DMS53 (cell line): ENCODE measurements around the gene UGT1A3.
A peak's percentile ranks its signal among the peaks of the same experiment; 100 is the strongest.
"Not testable (repeated sequence)": the region's sequence is repeated elsewhere in the genome, so short reads cannot be mapped to it uniquely, and the experiment has no call there.

Source experiments
- DNase-seq: peaks from one replicate; lab custom pipeline; 2025; lab: John Stamatoyannopoulos, UW

UGT1A3 gene

DNA sequence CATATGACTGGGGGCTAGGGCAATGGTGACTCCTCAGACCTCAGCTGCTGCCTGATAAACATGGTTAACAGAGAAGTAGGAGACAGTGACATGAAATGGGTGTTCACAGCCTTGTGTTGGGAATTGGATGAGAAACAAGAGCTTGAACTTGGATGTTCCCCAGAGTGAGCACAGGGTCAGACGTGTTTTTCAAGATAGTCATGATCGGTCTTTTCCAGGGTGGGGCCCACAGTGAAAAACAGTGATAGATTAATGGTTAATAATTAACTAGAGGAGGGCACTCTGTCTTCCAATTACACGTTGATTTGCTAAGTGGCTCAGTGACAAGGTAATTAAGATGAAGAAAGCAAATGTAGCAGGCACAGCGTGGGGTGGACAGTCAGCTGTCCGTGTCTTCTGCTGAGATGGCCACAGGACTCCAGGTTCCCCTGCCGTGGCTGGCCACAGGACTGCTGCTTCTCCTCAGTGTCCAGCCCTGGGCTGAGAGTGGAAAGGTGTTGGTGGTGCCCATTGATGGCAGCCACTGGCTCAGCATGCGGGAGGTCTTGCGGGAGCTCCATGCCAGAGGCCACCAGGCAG is at the start of gene UGT1A3:
UGT1A3 (plus strand) TSS at position 320 of the 579 bp plus-strand sequence; CDS start at position 405, 85 bp downstream.
- DNase-seq, result no peak

DNA sequence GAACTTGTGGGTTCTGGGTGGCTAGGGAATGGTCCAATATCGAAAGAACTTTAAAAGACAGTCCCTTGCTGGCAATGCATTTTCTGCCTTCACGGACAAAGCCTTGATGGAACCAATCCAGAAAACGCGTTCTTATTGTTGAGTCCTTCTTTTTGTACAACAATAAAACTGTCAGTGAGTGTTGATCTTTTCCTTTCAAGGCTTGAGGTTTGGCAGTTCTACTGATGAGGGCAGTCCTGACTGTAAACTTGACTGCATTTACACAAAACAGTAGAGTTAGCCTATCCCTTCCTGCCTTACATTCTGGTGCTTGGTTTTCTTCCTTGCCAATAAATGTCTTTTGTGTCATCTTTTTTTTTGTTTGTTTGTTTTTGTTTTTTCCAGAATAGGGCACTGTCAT is 49.6 kb upstream of the UGT1A3 start:
- no peak for DNase-seq

DNA sequence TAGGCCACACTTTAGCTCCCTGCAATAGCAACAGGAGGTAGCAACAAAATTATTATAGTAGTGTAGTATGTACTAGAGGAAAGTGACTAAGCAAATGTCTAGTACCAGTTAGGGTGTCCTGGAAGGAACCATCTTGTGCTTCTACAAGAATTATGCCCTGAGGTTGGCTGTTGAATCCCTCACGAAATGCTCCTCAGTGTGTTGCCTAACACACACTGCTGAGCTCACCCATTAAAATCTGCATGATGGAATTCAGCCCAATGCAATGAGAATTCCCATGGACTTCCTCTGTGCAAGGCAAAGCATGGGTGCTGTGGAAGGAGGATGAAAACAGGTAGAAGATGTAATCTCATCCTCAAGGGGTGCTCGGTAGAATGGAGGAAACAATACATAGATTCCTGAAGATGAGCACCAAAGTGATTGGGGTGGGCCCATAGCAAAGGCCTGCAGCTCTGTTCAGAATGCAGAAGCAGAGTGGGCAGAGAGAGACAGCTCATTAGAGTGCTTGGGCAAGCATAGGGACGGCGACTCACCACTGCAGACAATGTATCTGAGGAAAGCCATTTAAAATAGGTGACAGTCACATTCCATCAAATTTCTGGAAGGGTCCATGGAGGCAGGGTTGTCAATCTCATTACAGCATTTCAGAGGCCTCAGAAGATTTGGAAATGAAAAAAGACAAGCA is 48.3 kb upstream of the UGT1A3 start:
- DNase-seq, result no peak

DNA sequence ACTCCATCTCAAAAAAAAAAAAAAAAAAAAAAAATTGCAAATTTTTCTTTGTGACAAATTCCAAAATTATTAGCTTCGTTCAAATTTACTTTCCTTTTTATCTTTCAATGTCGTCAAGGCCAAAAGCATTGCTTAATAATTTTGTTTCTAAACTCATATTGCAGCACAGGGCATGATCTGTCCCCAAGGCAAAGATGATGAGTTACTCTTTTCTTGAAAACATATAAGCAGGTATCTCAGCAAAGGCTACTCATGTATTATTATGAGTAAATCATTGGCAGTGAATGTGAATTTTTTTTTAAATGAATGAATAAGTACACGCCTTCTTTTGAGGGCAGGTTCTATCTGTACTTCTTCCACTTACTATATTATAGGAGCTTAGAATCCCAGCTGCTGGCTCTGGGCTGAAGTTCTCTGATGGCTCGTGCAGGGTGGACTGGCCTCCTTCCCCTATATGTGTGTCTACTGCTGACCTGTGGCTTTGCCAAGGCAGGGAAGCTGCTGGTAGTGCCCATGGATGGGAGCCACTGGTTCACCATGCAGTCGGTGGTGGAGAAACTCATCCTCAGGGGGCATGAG is 47.2 kb upstream of the UGT1A3 start, which contains the start of gene UGT1A7:
UGT1A7 (plus strand) TSS at position 381 of the 579 bp plus-strand sequence; CDS start at position 418, 37 bp downstream.
- DNase-seq, result no peak

DNA sequence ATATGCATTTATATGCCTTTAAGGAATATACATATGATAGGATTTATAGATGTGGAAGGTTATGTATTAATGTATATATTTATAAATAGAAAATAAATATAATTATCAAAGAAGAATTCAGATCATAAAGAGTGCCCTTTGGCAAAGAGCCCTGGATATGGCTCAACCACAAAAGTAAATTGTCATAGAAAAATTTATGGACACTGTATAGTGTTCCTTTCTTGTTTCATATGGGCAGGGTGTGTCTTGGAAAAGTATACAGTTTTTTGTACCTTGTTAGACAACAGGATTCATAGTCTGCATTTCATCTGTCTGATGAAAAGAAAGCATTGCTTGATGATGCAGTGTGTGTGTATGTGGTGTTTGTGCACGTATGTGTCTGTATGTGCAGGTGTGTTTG is 44.2 kb upstream of the UGT1A3 start:
- no peak for DNase-seq

DNA sequence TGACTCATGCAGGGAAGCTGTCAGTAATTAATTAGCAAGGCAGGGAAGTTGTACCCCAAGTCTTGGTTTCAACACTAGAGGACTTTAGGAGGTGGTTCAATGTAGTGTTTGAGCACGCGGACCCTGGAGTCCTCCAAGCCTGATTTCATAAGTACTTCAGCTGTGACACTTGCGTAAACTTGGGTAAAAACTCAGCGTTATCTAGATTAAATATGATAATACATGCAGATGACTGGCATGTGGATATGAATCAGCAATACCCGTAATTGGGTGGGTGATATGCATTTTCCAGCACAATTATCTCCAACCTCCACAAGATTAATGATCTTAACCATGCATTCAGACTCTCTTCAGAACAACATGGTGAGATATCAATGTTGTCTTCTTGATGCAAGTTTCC is 41.9 kb upstream of the UGT1A3 start:
- no peak for DNase-seq

DNA sequence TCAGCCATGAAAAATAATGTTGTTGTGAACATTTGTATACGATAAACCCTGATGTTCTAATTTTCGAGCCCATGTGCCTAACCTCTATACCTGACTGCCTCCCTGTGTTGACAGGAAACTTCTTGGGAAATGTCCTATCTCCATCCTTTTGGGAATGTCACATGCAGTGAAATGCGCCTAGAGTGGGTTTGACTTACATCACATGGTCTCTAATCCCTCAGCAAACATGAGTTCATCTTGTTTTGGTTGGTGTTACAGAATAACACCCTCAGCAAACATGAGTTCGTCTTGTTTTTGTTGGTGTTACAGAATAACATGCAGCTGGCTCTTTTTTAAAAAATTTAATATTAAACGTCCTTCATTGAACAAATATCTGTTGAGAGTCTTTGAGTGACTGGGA is 40.5 kb upstream of the UGT1A3 start:
- DNase-seq, result peak; percentile 62

DNA sequence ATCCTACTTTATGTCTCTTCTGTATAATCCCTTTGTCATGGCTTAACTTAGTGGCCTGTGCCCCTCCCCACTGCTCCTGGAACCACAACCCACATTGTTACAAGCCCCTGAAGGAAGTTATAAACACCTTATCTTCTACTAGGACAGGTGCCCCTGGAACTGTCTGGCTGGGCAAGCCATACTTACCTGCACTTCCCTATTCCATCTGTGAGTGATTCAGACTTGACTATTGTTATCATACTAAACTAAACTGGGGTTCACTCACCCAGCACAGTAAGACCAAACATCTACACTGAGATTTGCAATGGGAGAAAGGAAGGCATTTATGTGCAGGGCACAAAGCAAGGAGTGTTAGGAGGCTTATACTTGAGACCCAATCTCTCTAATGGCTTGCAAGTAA is 39.8 kb upstream of the UGT1A3 start:
- DNase-seq, result no peak

DNA sequence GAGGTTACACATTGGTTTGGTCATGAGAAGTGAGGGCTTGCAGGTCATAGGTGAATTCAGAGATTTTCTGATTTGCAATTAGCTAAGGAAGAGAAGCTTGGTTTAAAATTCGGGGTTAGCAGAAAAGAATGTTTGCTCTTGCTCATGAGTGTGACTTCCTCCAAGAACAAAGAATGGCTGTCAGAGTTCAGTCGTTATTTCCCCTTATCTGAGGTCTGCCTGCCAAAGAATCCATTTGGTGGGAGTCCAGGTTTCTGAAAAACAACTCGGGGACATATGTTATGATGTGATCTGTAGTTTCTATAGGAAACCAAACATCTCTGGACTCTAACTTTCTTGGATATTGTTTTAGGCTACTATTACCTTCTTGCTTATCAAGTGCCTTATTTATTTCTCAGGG is 39.3 kb upstream of the UGT1A3 start:
- no peak for DNase-seq

DNA sequence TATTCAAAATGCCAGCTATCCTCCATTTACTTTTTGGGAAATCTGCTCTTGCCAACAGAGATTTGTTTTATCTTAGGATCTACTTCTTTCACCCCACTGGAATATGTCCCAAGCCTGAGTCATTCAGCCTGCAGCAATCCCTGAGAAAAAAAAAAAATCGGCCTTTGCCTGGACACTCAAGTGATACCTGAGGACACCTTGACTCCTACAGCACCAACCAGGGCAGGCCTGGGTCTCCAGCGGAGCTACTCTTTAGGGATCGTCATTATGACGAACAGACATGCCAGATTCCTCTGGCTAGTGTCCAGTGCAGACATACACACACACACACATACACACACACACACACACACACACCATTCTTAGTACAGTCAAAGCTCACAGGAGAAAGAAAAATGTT is 38.4 kb upstream of the UGT1A3 start:
- no peak for DNase-seq

DNA sequence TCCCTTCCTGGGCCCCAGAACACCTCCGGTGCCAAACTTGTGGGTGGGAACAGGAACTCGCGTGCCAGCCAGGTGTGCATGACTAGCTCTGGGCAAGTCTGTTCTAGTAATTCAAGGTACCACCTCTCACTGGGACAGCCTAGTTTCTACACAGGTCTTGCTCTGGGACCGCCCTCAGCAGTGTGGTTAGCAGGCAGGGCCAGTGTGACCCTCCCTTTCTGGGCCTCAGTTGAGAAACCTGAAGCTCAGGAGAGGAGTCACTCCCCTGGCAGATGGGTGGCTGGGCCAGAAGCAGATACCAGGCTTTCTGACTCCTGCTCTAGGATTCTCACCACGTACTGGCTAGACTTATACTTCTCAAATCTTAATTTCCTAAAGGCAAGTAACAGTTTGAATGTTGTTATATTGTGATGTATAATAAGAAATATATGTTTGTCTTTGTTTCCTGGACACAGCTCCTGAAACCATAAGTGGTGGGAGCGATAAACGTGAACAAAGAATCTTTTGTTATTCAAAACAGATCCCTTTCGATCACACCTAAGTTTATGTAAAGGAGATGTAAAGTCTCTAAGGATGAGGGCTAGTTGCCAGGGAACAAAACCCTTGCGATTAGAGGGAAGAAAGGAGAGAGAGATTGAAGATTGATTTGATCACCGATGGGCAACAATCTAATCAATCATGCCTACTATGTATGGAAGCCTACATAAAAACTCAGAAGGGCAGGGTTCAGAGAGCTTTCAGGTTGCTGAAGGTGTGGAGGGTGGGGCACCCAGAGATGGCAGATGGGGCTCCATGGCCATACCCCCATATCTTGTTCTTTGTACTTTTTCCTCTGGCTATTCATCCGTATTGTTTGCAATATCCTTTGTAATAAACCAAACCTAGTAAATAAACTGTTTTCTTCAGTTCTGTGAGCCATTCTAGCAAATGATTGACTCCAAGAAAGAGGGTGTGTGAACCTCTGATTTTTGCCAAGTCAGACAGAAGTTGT is 37.1 kb upstream of the UGT1A3 start:
- no peak for DNase-seq

DNA sequence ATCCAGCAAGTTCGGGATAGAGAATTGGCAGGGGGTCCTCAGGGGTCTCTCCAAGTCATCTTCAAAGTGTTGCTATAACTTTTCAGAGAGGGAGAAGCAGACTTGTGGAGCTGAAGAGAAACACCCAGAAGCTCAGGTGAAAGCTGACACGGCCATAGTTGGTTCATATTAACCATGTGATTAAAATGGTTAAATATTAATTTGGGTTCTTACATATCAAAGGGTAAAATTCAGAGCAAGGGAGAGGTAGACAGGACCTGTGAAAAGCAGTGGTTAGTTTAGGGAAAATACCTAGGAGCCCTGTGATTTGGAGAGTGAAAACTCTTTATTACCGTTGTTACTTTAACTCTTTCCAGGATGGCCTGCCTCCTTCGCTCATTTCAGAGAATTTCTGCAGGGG is 36.2 kb upstream of the UGT1A3 start, which contains the start of gene UGT1A6:
UGT1A6 (plus strand) TSS at position 243 of the 400 bp plus-strand sequence; CDS start at position 358, 115 bp downstream.
- peak; percentile 4 for DNase-seq

DNA sequence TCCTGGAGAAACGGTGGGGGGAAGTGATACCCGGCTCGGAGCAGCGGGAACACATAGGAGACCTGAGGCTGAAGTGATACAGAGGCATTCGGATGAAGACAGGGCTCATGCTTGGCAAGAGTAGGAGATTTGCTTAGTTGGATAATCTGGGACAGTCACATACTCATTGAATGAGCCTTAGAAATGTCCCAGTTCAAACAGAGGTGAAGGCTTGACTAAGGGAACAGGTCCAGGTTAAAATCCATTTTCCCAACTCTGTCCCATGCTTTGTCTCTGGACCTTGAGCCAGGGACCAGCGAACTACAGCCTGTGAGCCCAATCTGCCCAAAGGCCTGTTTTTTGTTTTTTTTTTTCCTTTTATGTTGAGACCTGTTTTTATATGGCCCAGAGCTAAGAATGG is 34.9 kb upstream of the UGT1A3 start:
- DNase-seq, result no peak

DNA sequence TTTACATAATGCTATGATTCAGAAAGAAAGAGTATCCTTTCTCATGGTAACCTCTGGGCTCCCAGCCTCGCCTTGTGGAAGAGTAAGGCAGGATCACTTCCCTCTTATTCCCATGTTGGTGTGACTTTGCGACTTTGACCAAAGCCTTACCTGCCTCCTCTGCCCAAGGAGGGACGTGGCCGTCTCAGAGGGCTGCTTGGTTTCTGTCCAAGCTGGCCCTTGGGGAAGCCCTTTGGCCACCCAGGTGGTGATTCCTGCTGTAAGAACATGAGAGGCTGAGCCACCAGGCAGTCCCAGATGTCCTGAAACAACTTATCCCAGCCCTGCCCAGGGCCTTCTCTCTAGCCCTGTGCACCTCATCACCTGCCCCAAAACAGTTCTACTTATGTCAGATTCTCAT is 30.1 kb upstream of the UGT1A3 start:
- DNase-seq, result no peak

DNA sequence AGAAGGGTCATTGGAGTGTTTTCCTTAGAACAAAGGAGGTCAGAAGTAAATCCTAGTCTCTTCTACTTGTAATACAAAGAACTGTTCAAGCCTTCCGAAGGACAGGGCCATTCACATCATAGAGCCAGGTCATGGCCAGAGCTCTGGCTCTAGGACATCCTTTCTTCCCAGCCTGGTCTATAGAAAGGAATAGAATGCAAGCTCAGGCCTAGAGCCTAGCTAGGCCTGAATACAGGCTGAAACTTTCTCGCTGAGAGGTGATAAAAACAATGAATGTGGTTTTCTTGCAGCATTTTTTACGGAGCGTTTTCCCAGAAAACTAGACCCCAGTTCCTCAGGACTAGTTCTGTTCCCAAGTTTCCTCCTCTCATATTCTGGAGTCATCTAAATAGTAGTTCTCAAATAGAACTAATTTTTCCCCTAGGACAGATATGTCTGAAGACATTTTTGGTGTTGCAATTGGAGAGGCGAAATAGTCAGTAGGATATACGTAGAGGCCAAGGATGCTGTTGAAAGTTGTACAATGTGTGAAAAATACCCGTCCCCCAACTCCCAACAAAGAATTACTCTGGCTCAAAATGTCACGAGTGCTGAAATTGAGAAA is 29.3 kb upstream of the UGT1A3 start:
- no peak for DNase-seq

DNA sequence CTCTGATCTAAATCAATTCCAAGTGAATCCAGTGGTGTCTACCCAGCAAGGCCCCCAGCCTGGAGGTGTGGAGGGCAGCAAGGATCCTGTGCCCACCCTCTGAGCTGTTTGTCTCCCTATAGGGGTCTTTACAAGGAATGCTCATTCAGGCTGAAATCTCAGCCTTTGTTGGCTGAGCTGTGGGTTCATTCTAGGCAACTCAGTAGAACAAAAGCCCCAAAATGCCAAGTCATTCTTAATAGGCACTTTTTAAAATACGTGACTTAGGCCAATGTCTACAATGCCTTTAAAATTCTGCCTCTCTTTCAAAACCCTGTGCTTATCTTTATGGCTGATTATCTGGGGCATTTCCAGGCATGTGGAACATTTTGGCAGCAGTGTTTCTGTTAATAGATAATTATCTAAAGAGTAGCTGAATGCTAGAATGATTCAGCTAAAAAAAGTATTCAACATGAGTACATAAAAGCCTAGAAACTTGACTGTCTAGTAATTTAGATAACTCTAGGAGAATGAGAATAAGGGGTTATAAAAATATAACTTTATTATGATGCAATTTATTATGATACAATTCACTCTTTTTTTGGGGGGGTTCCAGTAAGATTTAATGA is 28.7 kb upstream of the UGT1A3 start:
- no peak for DNase-seq

DNA sequence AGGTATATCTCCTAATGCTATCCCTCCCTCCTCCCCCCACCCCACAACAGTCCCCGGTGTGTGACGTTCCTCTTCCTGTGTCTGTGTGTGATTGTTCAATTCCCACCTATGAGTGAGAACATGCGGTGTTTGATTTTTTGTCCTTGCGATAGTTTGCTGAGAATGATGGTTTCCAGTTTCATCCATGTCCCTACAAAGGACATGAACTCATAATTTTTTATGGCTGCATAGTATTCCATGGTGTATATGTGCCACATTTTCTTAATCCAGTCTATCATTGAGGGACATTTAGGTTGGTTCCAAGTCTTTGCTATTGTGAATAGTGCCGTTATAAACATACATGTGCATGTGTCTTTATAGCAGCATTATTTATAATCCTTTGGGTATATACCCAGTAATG is 28.0 kb upstream of the UGT1A3 start:
- DNase-seq, result not testable (repeated sequence)

DNA sequence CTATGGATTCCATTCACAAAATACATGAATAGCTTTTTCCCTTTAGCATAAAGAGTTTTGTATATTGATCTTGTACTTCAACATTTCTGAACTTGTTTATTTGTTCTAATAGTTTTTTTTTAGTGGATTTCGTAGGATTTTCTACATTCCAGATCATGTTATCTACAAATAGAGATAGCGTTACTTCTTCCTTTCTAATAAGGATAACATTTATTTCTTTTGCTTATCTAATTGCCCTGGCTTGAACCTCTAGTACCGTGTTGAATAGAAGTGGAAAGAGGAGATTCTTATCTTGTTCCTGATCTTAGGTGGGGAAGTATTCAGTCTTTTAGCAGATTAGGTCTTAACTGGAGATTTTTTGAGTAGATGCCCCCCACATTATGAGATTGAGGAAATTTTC is 26.6 kb upstream of the UGT1A3 start:
- no peak for DNase-seq

DNA sequence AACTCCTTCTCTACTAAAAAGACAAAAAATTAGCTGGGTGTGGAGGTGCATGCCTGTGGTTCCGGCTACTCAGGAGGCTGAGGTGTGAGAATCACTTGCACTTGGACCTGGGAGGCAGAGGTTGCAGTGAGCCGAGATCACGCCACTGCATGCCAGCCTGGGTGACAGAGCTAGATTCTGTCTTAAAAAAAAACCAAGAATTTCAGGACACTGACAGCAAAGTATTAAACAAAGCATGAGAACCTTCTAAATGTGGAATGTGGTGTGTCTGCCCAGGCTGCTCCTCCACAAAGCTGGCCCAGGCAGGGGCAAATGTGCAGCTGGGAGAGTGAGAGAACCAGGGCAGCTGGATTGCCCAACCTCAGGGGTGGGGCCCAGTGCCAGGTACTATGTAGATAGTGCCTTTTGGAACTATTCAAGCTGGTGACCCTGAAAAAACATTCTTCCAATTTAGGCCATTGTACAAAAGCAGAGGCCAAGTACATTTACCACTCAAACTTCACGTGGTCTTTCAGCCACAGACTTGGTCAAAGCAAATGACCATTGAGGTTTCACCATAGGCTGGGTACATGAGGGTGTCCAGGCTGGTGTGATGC is 22.8 kb upstream of the UGT1A3 start:
- DNase-seq, result no peak

DNA sequence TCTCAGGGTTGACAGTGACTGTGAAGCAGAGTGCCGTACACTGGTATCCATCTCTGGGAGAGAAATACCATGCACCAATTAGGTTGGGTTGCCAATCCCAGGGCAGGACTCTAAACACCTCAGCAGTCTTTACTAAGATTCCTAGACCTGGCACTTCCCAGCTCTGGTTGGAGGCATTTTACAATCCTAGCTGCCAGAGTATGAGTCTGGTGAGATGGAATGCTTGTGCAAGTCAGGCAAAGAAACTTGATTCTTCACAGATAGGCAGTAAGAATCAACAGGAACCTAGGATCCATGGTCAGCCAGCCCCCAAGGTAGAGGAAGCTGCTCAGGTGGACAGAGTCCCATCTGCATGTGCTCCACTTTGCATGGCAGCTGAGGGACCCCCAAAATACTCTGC is 22.1 kb upstream of the UGT1A3 start:
- DNase-seq, result no peak
